ENCODE data around the gene POLK. TPM values are rescaled to one million over a fixed set of nuclear protein-coding genes. Genes with fewer than 3 reads are reported as not detected.

Gene POLK
- total RNA-seq, 1 experiment from 2014 or later, result 20.9 TPM

DNA sequence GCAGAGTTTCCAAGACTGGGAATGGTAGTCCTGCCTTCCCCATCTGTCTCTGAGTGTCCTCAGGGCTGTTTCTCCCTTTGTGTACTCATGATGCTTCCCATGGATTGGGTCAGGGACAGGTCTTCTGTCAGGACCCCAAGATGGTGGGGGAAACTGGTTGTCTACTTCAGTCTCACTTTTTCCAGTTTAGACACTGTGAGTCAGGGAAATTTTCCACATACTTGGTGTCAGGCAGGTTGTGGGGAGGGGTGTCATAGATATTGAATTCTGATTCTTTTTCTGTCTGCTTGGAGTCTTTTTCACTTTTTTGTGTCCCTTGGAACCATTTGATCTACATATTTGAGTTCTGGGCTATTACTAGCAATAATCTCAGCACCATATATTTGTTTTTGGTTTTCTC lies 10.3 kb downstream of the POLK start:
- POLR2A ChIA-PET (ENCODE audit: unreplicated experiment), result no interaction called here
- no peak for TF ChIP-seq EZH2 (IDR thresholded peaks at IDR 0.05; ENCODE audit: low read depth)
- TF ChIP-seq, protein P1, sequence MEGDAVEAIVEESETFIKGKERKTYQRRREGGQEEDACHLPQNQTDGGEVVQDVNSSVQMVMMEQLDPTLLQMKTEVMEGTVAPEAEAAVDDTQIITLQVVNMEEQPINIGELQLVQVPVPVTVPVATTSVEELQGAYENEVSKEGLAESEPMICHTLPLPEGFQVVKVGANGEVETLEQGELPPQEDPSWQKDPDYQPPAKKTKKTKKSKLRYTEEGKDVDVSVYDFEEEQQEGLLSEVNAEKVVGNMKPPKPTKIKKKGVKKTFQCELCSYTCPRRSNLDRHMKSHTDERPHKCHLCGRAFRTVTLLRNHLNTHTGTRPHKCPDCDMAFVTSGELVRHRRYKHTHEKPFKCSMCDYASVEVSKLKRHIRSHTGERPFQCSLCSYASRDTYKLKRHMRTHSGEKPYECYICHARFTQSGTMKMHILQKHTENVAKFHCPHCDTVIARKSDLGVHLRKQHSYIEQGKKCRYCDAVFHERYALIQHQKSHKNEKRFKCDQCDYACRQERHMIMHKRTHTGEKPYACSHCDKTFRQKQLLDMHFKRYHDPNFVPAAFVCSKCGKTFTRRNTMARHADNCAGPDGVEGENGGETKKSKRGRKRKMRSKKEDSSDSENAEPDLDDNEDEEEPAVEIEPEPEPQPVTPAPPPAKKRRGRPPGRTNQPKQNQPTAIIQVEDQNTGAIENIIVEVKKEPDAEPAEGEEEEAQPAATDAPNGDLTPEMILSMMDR (conservative IDR thresholded peaks at IDR 0.05), result no peak
- H3F3A ChIP-seq (ENCODE audit: insufficient read depth, low read depth), result no peaks in the 10 kb centered on the region; the same call in 1 of the 2 replicates
- H3K9me3 ChIP-seq (ENCODE audit: insufficient read depth, low read depth), result peaks cover 16% of the 10 kb centered on the region
- H2AFZ ChIP-seq, result no peak overlapping the region
- peaks cover 29% of the 10 kb centered on the region for H3K79me2 ChIP-seq (ENCODE audit: low read depth)
- DNase-seq, result no peak
- peaks cover 15% of the 10 kb centered on the region for H3K4me1 ChIP-seq (replicated peaks; ENCODE audit: insufficient read depth)
- H3K4me3 ChIP-seq, result no peak overlapping the region
- intact Hi-C loops (cut with micrococcal nuclease; ENCODE audit: unreplicated experiment), result no loop called here
- peaks cover 4% of the 10 kb centered on the region; the same call in 1 of the 2 replicates for H4K20me1 ChIP-seq (ENCODE audit: insufficient read depth)
- CTCF ChIA-PET, result no interaction called here
- H3K27ac ChIP-seq, result no peak overlapping the region
- H3K27me3 ChIP-seq (ENCODE audit: insufficient read depth, low read depth), result no peaks in the 10 kb centered on the region
- no peak overlapping the region for H3K4me2 ChIP-seq
- H3K36me3 ChIP-seq (ENCODE audit: low read depth), result peaks cover 7% of the 10 kb centered on the region
- no TSS peak for BruUV-seq (replicated peaks)
- H3K9me2 ChIP-seq (ENCODE audit: insufficient read depth), result no peaks in the 10 kb centered on the region

DNA sequence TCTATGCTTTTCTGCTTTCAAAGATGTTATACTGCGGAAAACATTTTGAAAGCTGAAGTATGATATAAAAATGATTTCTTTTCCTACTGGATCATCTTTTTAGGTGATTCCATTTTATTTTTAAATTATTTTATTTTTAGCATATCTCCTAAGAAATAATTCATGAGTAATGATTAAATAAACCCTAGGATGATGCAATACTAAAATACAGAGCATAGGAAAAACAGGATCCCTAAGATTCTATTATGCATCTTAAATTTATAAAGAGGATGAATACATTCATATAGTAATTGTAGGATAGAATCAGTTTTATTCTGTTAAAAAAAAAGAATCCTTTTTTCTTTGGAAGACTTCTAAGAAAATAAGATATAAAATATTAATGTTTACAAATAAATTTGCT lies 10.9 kb downstream of the POLK start:
- no peak overlapping the region for H3K4me2 ChIP-seq
- H3K9me2 ChIP-seq (ENCODE audit: insufficient read depth), result no peaks in the 10 kb centered on the region
- H3K27me3 ChIP-seq (ENCODE audit: insufficient read depth, low read depth), result no peaks in the 10 kb centered on the region
- no peak overlapping the region for H3K4me3 ChIP-seq
- peaks cover 7% of the 10 kb centered on the region for H3K36me3 ChIP-seq (ENCODE audit: low read depth)
- POLR2A ChIA-PET (ENCODE audit: unreplicated experiment), result no interaction called here
- H2AFZ ChIP-seq, result no peak overlapping the region
- H3F3A ChIP-seq (ENCODE audit: insufficient read depth, low read depth), result no peaks in the 10 kb centered on the region; the same call in 1 of the 2 replicates
- peaks cover 28% of the 10 kb centered on the region for H3K79me2 ChIP-seq (ENCODE audit: low read depth)
- intact Hi-C loops (cut with micrococcal nuclease; ENCODE audit: unreplicated experiment), result no loop called here
- H3K27ac ChIP-seq, result no peak overlapping the region
- TF ChIP-seq EZH2 (IDR thresholded peaks at IDR 0.05; ENCODE audit: low read depth), result no peak
- TF ChIP-seq, protein P1 (conservative IDR thresholded peaks at IDR 0.05), result no peak
- peaks cover 4% of the 10 kb centered on the region; the same call in 1 of the 2 replicates for H4K20me1 ChIP-seq (ENCODE audit: insufficient read depth)
- H3K9me3 ChIP-seq (ENCODE audit: insufficient read depth, low read depth), result peaks cover 16% of the 10 kb centered on the region
- BruUV-seq (replicated peaks), result no TSS peak
- peaks cover 15% of the 10 kb centered on the region for H3K4me1 ChIP-seq (replicated peaks; ENCODE audit: insufficient read depth)
- DNase-seq, result no peak
- CTCF ChIA-PET, result no interaction called here

DNA sequence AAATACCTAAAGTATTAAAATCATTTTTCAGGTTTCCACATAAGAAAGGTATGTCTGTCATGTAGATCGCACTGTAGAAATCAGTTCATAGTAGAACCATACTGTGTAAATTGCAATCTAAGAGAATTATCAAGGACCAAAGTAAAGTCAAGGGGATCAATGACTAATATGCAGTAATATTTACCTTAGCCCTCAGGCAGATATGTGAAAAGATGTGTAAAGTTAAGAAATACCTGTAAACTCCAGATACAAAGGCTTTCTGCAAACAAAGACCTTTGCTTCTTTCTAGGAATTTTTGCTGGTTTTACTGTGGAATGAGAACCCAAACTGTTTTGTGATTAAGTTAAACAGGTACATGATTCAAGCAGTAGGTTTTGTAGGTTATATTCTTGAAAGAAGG lies 11.6 kb downstream of the POLK start:
- CTCF ChIA-PET, result no interaction called here
- peaks cover 4% of the 10 kb centered on the region; the same call in 1 of the 2 replicates for H4K20me1 ChIP-seq (ENCODE audit: insufficient read depth)
- H3K4me2 ChIP-seq, result no peak overlapping the region
- POLR2A ChIA-PET (ENCODE audit: unreplicated experiment), result no interaction called here
- no peak for TF ChIP-seq EZH2 (IDR thresholded peaks at IDR 0.05; ENCODE audit: low read depth)
- H3K4me1 ChIP-seq (replicated peaks; ENCODE audit: insufficient read depth), result peaks cover 15% of the 10 kb centered on the region
- no peak overlapping the region for H2AFZ ChIP-seq
- DNase-seq, result peak in 1 of 2 experiments; percentile 77
- H3K79me2 ChIP-seq (ENCODE audit: low read depth), result peaks cover 23% of the 10 kb centered on the region
- intact Hi-C loops (cut with micrococcal nuclease; ENCODE audit: unreplicated experiment), result no loop called here
- H3K27ac ChIP-seq, result no peak overlapping the region
- no TSS peak for BruUV-seq (replicated peaks)
- no peak overlapping the region for H3K4me3 ChIP-seq
- peaks cover 16% of the 10 kb centered on the region for H3K9me3 ChIP-seq (ENCODE audit: insufficient read depth, low read depth)
- no peaks in the 10 kb centered on the region; the same call in 1 of the 2 replicates for H3F3A ChIP-seq (ENCODE audit: insufficient read depth, low read depth)
- no peaks in the 10 kb centered on the region for H3K27me3 ChIP-seq (ENCODE audit: insufficient read depth, low read depth)
- H3K9me2 ChIP-seq (ENCODE audit: insufficient read depth), result no peaks in the 10 kb centered on the region
- peaks cover 7% of the 10 kb centered on the region for H3K36me3 ChIP-seq (ENCODE audit: low read depth)

DNA sequence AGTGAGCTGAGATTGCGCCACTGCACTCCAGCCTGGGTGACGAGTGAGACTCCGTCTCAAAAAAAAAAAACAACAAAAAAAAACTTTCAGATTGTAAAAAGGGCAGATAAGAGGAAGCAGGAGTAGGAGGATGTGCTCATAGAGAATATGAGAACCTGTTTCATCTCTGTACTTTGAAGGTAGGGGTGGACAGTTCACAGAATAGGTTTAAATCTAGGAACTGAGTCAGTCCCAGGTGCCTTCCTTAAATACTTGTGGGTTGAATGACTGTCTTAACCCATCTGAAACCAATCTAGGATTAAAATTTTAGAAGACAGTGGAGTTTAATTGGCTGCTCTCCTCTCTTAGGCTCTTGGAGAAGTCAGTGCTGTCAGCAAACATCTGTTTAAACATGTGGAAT lies 12.4 kb downstream of the POLK start:
- Histone ChIP-seq H3K4me1 (replicated peaks; ENCODE audit: insufficient read depth) (peaks cover 15% of the 10 kb centered on the region), H3K9me3 (ENCODE audit: insufficient read depth, low read depth) (peaks cover 16% of the 10 kb centered on the region), H3K27me3 (ENCODE audit: insufficient read depth, low read depth) (no peaks in the 10 kb centered on the region), H3K4me3 (no peak overlapping the region), H3K79me2 (ENCODE audit: low read depth) (peaks cover 23% of the 10 kb centered on the region), H3K9me2 (ENCODE audit: insufficient read depth) (no peaks in the 10 kb centered on the region), H2AFZ (no peak overlapping the region), H3K27ac (no peak overlapping the region), H3K36me3 (ENCODE audit: low read depth) (peaks cover 7% of the 10 kb centered on the region), H4K20me1 (ENCODE audit: insufficient read depth) (peaks cover 4% of the 10 kb centered on the region; the same call in 1 of the 2 replicates), H3K4me2 (no peak overlapping the region), H3F3A (ENCODE audit: insufficient read depth, low read depth) (no peaks in the 10 kb centered on the region; the same call in 1 of the 2 replicates)
- ChIA-PET CTCF (no interaction called here), POLR2A (ENCODE audit: unreplicated experiment) (no interaction called here)
- no peak for TF ChIP-seq EZH2 (IDR thresholded peaks at IDR 0.05; ENCODE audit: low read depth)
- TF ChIP-seq, protein P1 (conservative IDR thresholded peaks at IDR 0.05), result no peak
- no TSS peak for BruUV-seq (replicated peaks)
- DNase-seq, result no peak
- intact Hi-C loops (cut with micrococcal nuclease; ENCODE audit: unreplicated experiment), result no loop called here
